Liver (tissue), 3 donors: Measurements from ENCODE around the gene PIGN.

Source experiments
- ATF3 ChIP-seq: IDR thresholded peaks from 2 replicates; pipeline ENCODE4 v1.6.1; 2016; ENCODE audit warnings: antibody characterized with exemption
- FOXA1 ChIP-seq: IDR thresholded peaks from 2 replicates; pipeline ENCODE4 v1.6.1; 2016; ENCODE audit warnings: antibody characterized with exemption
- FOXA2 ChIP-seq: IDR thresholded peaks from 2 replicates; pipeline ENCODE4 v1.6.1; 2016; ENCODE audit warnings: antibody characterized with exemption
- GABPA ChIP-seq, 2 donors: IDR thresholded peaks in 1 of 2; conservative IDR thresholded peaks in 1 of 2; 2 replicates each; pipeline ENCODE4 v1.6.1; 2016; ENCODE audit warnings: antibody characterized with exemption in 2 of 2, mild to moderate bottlenecking in 1 of 2, moderate library complexity in 1 of 2
- JUND ChIP-seq, 2 donors: IDR thresholded peaks; 2 replicates each; pipeline ENCODE4 v1.6.1; 2016; ENCODE audit warnings: antibody characterized with exemption in 2 of 2
- MAX ChIP-seq: IDR thresholded peaks from 2 replicates; pipeline ENCODE4 v1.6.1; 2016; ENCODE audit warnings: antibody characterized with exemption
- RAD21 ChIP-seq, 2 donors: IDR thresholded peaks; 2 replicates each; pipeline ENCODE4 v1.6.1; 2016; ENCODE audit warnings: antibody characterized with exemption in 2 of 2, mild to moderate bottlenecking in 2 of 2
- REST ChIP-seq: IDR thresholded peaks from 2 replicates; pipeline ENCODE4 v1.6.1; 2016; ENCODE audit warnings: antibody characterized with exemption, mild to moderate bottlenecking
- TAF1 ChIP-seq: conservative IDR thresholded peaks from 2 replicates; pipeline ENCODE4 v1.6.1; 2016; ENCODE audit warnings: antibody characterized with exemption, mild to moderate bottlenecking
- TF ChIP-seq, protein P1 (sequence below): fragments of 150-350 bp; IDR thresholded peaks from 2 replicates; pipeline ENCODE4 v1.5.1; 2017; ENCODE audit warnings: improper control_type of control experiment, low read depth, low read length; ENCODE audit not compliant: missing input control
- donor health status: healthy.
- donor health status: healthy.

DNA sequence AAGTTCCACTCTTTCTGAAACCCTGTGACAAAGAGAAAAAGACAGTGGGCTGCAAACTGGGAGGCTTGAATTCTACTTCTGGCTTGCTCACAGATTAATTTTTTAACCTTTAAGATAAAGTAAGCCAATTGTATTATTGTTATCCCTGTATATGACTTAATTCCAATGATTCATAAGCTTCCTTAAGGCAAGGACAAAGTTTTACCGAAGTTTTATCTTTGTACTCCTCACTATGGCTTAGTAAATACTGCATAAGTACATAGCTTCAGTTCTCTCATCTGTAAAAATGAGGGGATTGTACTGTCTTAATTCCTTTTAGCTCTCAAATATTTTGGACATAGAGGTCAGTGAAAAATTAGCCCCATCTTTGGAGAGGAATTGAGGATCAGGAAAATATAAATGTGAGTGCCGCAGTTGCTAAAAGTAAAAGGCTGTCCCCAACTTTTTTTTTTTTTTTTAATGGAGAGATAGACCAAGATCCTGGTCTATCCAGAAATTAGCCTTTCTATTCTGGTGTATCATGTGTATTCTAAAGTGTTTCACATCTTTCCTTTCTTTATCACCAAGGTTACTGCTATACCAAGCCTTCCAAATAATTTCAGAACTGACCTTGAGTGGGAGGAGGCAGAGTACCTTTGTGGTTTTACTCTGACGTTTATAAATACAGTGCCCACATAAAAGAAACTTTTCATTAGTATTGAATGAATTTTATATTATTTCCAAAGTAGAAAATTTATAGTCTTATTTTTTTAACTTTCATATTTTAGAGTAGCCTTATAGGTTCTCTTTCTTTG lies 13.5 kb upstream of the PIGN start:
- TF ChIP-seq JUND (IDR thresholded peaks at IDR 0.05) (no peak), ATF3 (no peak), FOXA2 (no peak), TAF1 (no peak), REST (no peak), GABPA (IDR thresholded peaks at IDR 0.05 in 1 of 2, conservative IDR thresholded peaks at IDR 0.05 in 1 of 2) (no peak), MAX (no peak), RAD21 (IDR thresholded peaks at IDR 0.05) (no peak), FOXA1 (no peak)
- TF ChIP-seq, protein P1, sequence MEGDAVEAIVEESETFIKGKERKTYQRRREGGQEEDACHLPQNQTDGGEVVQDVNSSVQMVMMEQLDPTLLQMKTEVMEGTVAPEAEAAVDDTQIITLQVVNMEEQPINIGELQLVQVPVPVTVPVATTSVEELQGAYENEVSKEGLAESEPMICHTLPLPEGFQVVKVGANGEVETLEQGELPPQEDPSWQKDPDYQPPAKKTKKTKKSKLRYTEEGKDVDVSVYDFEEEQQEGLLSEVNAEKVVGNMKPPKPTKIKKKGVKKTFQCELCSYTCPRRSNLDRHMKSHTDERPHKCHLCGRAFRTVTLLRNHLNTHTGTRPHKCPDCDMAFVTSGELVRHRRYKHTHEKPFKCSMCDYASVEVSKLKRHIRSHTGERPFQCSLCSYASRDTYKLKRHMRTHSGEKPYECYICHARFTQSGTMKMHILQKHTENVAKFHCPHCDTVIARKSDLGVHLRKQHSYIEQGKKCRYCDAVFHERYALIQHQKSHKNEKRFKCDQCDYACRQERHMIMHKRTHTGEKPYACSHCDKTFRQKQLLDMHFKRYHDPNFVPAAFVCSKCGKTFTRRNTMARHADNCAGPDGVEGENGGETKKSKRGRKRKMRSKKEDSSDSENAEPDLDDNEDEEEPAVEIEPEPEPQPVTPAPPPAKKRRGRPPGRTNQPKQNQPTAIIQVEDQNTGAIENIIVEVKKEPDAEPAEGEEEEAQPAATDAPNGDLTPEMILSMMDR, result no peak
